ENCODE results near the gene HDAC7. TPM values are rescaled to one million over a fixed set of nuclear protein-coding genes. Genes with fewer than 3 reads are reported as not detected.

Gene HDAC7
- total RNA-seq, 1 donor from 2014 or later = 76.0 TPM

DNA sequence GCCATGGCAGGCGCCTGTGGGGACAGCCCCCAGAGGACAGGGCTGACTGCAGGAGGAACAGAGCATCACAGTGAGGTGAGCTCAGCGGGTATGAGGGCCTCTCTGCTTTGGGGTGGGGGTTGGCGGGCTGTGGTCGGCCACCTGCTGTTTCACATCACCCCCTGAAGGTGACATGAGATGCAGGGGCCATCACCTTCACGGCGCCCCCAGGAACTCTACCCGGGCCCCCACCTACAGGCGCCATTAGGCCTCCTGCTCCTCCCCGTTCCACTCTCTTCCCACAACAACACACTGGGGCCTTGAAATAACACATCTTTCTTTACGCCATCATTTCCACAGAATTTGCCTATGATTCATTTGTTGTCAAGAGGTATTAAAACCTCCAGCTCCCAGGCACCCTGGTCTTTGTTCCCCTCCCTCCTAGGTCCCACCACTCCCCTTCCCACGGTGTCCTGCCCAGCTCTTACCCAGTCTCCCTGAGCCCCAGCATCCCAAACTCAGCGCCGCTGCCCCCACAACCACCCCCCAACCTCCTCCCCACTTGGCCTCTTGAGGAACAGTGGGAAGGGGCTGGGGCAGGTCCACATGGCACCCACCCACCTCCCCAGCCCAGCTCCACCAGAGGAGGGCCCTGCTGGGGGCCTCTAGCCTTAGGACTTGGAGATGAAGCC is 12.7 kb upstream of the HDAC7 start:
- H3K9me3 Mint-ChIP-seq = no peaks in the 10 kb centered on the region
- H3K4me1 Mint-ChIP-seq = peaks cover 38% of the 10 kb centered on the region
- H3K27me3 Mint-ChIP-seq (ENCODE audit: low read depth) = no peaks in the 10 kb centered on the region
- no peak for DNase-seq (ENCODE audit: low read depth, low spot score)
- H3K4me3 Mint-ChIP-seq = no peak overlapping the region
- H3K27ac Mint-ChIP-seq (ENCODE audit: unreplicated experiment) = no peak overlapping the region
- H3K36me3 Mint-ChIP-seq (ENCODE audit: low read depth) = no peaks in the 10 kb centered on the region
- no peak for TF ChIP-seq CTCF (conservative IDR thresholded peaks at IDR 0.05)

DNA sequence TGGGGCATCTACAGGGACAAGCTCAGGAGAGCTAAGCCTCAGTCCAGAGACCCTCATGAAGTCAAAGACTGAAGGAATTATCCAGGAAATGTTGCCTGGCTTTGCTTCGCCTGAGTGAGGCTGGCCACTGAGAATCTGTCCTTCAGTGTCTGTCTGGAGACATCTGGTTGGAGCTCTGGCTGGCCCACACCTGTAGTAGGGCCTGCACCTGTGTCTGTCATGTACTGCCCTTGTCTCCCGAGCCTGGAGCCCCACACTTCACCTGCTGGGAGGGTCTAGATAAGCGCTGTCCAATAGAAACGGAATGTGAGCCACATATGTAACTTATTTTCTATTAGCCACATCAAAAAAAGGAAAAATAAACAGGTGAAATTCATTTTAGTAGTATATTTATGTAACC is 9.9 kb upstream of the HDAC7 start:
- no peaks in the 10 kb centered on the region for H3K36me3 Mint-ChIP-seq (ENCODE audit: low read depth)
- no peaks in the 10 kb centered on the region for H3K27me3 Mint-ChIP-seq (ENCODE audit: low read depth)
- TF ChIP-seq CTCF (conservative IDR thresholded peaks at IDR 0.05) = no peak
- H3K27ac Mint-ChIP-seq (ENCODE audit: unreplicated experiment) = peak overlapping the region; percentile 27
- no peak for DNase-seq (ENCODE audit: low read depth, low spot score)
- peaks cover 29% of the 10 kb centered on the region for H3K4me1 Mint-ChIP-seq
- H3K9me3 Mint-ChIP-seq = no peaks in the 10 kb centered on the region
- no peak overlapping the region for H3K4me3 Mint-ChIP-seq

GRCh38 chr12:47828976-47829482 is 9.3 kb upstream of the HDAC7 start:
- H3K27me3 Mint-ChIP-seq (ENCODE audit: low read depth) = no peaks in the 10 kb centered on the region
- no peak for TF ChIP-seq CTCF (conservative IDR thresholded peaks at IDR 0.05)
- no peaks in the 10 kb centered on the region for H3K36me3 Mint-ChIP-seq (ENCODE audit: low read depth)
- peaks cover 35% of the 10 kb centered on the region for H3K4me1 Mint-ChIP-seq
- peak overlapping the region; percentile 54 for H3K4me3 Mint-ChIP-seq
- no peaks in the 10 kb centered on the region for H3K9me3 Mint-ChIP-seq
- H3K27ac Mint-ChIP-seq (ENCODE audit: unreplicated experiment) = peak overlapping the region; percentile 27
- DNase-seq (ENCODE audit: low read depth, low spot score) = peak; percentile 33

- no peaks in the 10 kb centered on the region for H3K36me3 Mint-ChIP-seq (ENCODE audit: low read depth)
- peak overlapping the region; percentile 66 for H3K27ac Mint-ChIP-seq (ENCODE audit: unreplicated experiment)
These were observed 8.6 kb upstream of the HDAC7 start for GRCh38 chr12:47828008-47828975.

More at GRCh38 chr12:47828008-47828975, 8.6 kb upstream of the HDAC7 start:
- Mint-ChIP-seq H3K27me3 (ENCODE audit: low read depth) (no peaks in the 10 kb centered on the region), H3K4me1 (peaks cover 37% of the 10 kb centered on the region), H3K4me3 (peak overlapping the region; percentile 54), H3K9me3 (no peaks in the 10 kb centered on the region)
- DNase-seq (ENCODE audit: low read depth, low spot score) = no peak
- no peak for TF ChIP-seq CTCF (conservative IDR thresholded peaks at IDR 0.05)
